IMR-90 (cell line): ENCODE measurements around the gene PLD4.

Source experiments
- BHLHE40 ChIP-seq: fragments of 150-350 bp; IDR thresholded peaks from 2 replicates; pipeline ENCODE4 v1.6.1; 2016; ENCODE audit warnings: mild to moderate bottlenecking, low read depth, low read length
- CHD1 ChIP-seq: IDR thresholded peaks from 2 replicates; pipeline ENCODE4 v1.6.1; 2012; ENCODE audit warnings: low read depth, low read length, improper control_type of control experiment
- ELK1 ChIP-seq: fragments of 150-350 bp; IDR thresholded peaks from 2 replicates; pipeline ENCODE4 v1.6.1; 2016; ENCODE audit warnings: low read depth, mild to moderate bottlenecking, low read length, moderate library complexity, borderline replicate concordance
- MXI1 ChIP-seq: IDR thresholded peaks from 2 replicates; pipeline ENCODE4 v1.6.1; 2012; ENCODE audit warnings: low read depth, mild to moderate bottlenecking, low read length, moderate library complexity, borderline replicate concordance
- POLR2A ChIP-seq: IDR thresholded peaks from 2 replicates; pipeline ENCODE4 v1.6.1; 2012; ENCODE audit warnings: mild to moderate bottlenecking, low read depth, low read length
- RAD21 ChIP-seq: IDR thresholded peaks from 2 replicates; pipeline ENCODE4 v1.6.1; 2012; ENCODE audit warnings: low read length, improper control_type of control experiment
- USF2 ChIP-seq: fragments of 150-350 bp; IDR thresholded peaks from 2 replicates; pipeline ENCODE4 v1.6.1; 2017; ENCODE audit warnings: mild to moderate bottlenecking, antibody characterized with exemption, low read length, low read depth
- TF ChIP-seq, protein P1 (sequence below): conservative IDR thresholded peaks from 2 replicates; pipeline ENCODE4 v1.5.1; 2012; ENCODE audit warnings: mild to moderate bottlenecking, low read depth, low read length, improper control_type of control experiment

- TF ChIP-seq, protein P1, sequence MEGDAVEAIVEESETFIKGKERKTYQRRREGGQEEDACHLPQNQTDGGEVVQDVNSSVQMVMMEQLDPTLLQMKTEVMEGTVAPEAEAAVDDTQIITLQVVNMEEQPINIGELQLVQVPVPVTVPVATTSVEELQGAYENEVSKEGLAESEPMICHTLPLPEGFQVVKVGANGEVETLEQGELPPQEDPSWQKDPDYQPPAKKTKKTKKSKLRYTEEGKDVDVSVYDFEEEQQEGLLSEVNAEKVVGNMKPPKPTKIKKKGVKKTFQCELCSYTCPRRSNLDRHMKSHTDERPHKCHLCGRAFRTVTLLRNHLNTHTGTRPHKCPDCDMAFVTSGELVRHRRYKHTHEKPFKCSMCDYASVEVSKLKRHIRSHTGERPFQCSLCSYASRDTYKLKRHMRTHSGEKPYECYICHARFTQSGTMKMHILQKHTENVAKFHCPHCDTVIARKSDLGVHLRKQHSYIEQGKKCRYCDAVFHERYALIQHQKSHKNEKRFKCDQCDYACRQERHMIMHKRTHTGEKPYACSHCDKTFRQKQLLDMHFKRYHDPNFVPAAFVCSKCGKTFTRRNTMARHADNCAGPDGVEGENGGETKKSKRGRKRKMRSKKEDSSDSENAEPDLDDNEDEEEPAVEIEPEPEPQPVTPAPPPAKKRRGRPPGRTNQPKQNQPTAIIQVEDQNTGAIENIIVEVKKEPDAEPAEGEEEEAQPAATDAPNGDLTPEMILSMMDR: no peak
- no peak for TF ChIP-seq MXI1
- TF ChIP-seq USF2: no peak
- TF ChIP-seq POLR2A: no peak
- no peak for TF ChIP-seq CHD1
- no peak for TF ChIP-seq ELK1
- no peak for TF ChIP-seq RAD21
- no peak for TF ChIP-seq BHLHE40
Measured at GRCh38 chr14:104891664-104892530, 32.8 kb upstream of the PLD4 start.
